Esophagus (tissue), 2 donors: ENCODE measurements around the gene SLC28A3. TPM values are rescaled to one million over a fixed set of nuclear protein-coding genes. Genes with fewer than 3 reads are reported as not detected.
"Not testable (repeated sequence)": the region's sequence is repeated elsewhere in the genome, so short reads cannot be mapped to it uniquely, and the experiment has no call there.

ENCODE experiments used
- H3K27ac ChIP-seq, 2 donors: one replicate each; pipeline ENCODE4 v1.5.1; 2013; ENCODE audit warnings: low read depth in 2 of 2, mild to moderate bottlenecking in 2 of 2, inconsistent platforms in 1 of 2, low read length in 1 of 2, moderate library complexity in 1 of 2
- H3K27me3 ChIP-seq, 2 donors: one replicate each; pipeline ENCODE4 v1.6.1; 2013; ENCODE audit warnings: low read length in 2 of 2, control low read depth in 1 of 2, mild to moderate bottlenecking in 1 of 2; ENCODE audit not compliant: insufficient read depth in 2 of 2, control insufficient read depth in 1 of 2
- H3K36me3 ChIP-seq, 2 donors: one replicate each; pipeline ENCODE4 v1.6.1; 2013; ENCODE audit warnings: low read length in 1 of 2; ENCODE audit not compliant: control insufficient read depth in 2 of 2, insufficient read depth in 2 of 2
- H3K4me1 ChIP-seq, 2 donors: one replicate each; pipeline ENCODE4 v1.6.1; 2013; ENCODE audit warnings: low read length in 1 of 2; ENCODE audit not compliant: control insufficient read depth in 2 of 2, insufficient read depth in 2 of 2
- H3K4me3 ChIP-seq, 2 donors: one replicate each; pipeline ENCODE4 v1.5.1; 2013; ENCODE audit warnings: low read length in 2 of 2, mild to moderate bottlenecking in 2 of 2, low read depth in 1 of 2, moderate library complexity in 1 of 2
- H3K9me3 ChIP-seq, 2 donors: one replicate each; pipeline ENCODE4 v1.6.1; 2013; ENCODE audit warnings: mild to moderate bottlenecking in 2 of 2, low read depth in 1 of 2, low read length in 1 of 2, moderate library complexity in 1 of 2; ENCODE audit not compliant: control insufficient read depth in 2 of 2, insufficient read depth in 1 of 2
- WGBS, 2 donors: extraction: QIAGEN DNeasy Blood & Tissue Kit; methylation state at CpG; one replicate each; pipeline ENCODE4 v1.1.7; 2013; 5-methylcytosine and 5-hydroxymethylcytosine counted together
- polyA plus RNA-seq, 2 donors: library from polyadenylated mRNA; stranded (reverse); fragments of 200-250 nt; gene quantifications; one replicate each; pipeline ENCODE4 v1.2.3, GENCODE V29; 2013
- donor health status: healthy with polysubstance abuse.
- donor health status: Bipolar disorder and iron deficiency.

SLC28A3 gene
- polyA plus RNA-seq, 2 donors: 4.7 to 6.1 TPM

GRCh38 chr9:84379740-84380139 is 39.2 kb upstream of the SLC28A3 start:
- H3K4me1 ChIP-seq: no peaks in the 10 kb centered on the region
- H3K4me3 ChIP-seq: no peak overlapping the region
- no peak overlapping the region for H3K27ac ChIP-seq
- H3K27me3 ChIP-seq: no peaks in the 10 kb centered on the region
- no peaks in the 10 kb centered on the region for H3K36me3 ChIP-seq
- no peaks in the 10 kb centered on the region for H3K9me3 ChIP-seq

- H3K9me3 ChIP-seq: no peaks in the 10 kb centered on the region
- no peaks in the 10 kb centered on the region for H3K27me3 ChIP-seq
- H3K27ac ChIP-seq: no peak overlapping the region
- 43 to 46% methylated on average over 3 of the region's 3 CpGs for WGBS, 2 donors
- H3K4me3 ChIP-seq: no peak overlapping the region
- no peaks in the 10 kb centered on the region for H3K36me3 ChIP-seq
- no peaks in the 10 kb centered on the region for H3K4me1 ChIP-seq
Observed at GRCh38 chr9:84375954-84376353, 35.4 kb upstream of the SLC28A3 start.

GRCh38 chr9:84374516-84374915 is 34.0 kb upstream of the SLC28A3 start:
- H3K4me1 ChIP-seq: no peaks in the 10 kb centered on the region
- H3K9me3 ChIP-seq: no peaks in the 10 kb centered on the region
- no peaks in the 10 kb centered on the region for H3K27me3 ChIP-seq
- no peak overlapping the region for H3K27ac ChIP-seq
- WGBS, 2 donors: 26 to 39% methylated on average over 2 of the region's 2 CpGs
- H3K36me3 ChIP-seq: no peaks in the 10 kb centered on the region
- no peak overlapping the region for H3K4me3 ChIP-seq

- H3K36me3 ChIP-seq: no peaks in the 10 kb centered on the region
- no peak overlapping the region for H3K27ac ChIP-seq
- H3K9me3 ChIP-seq: no peaks in the 10 kb centered on the region
- no peak overlapping the region for H3K4me3 ChIP-seq
- whole genome bisulfite sequencing, 2 donors: 37 to 47% methylated on average over 4 of the region's 4 CpGs
- no peaks in the 10 kb centered on the region for H3K27me3 ChIP-seq
- no peaks in the 10 kb centered on the region for H3K4me1 ChIP-seq
Observed at GRCh38 chr9:84374013-84374412, 33.5 kb upstream of the SLC28A3 start.

- no peaks in the 10 kb centered on the region for H3K9me3 ChIP-seq
- H3K36me3 ChIP-seq: no peaks in the 10 kb centered on the region
- H3K4me1 ChIP-seq: no peaks in the 10 kb centered on the region
- H3K27me3 ChIP-seq: no peaks in the 10 kb centered on the region
- H3K4me3 ChIP-seq: no peak overlapping the region
- no peak overlapping the region for H3K27ac ChIP-seq
- WGBS, 2 donors: 63 to 71% methylated on average over 2 of the region's 2 CpGs
Observed at GRCh38 chr9:84371737-84372136, 31.2 kb upstream of the SLC28A3 start.

- Histone ChIP-seq H3K27ac (no peak overlapping the region), H3K36me3 (no peaks in the 10 kb centered on the region), H3K4me1 (no peaks in the 10 kb centered on the region), H3K27me3 (no peaks in the 10 kb centered on the region), H3K9me3 (no peaks in the 10 kb centered on the region), H3K4me3 (no peak overlapping the region)
- WGBS, 2 donors: 84 to 98% methylated on average over 3 of the region's 3 CpGs
Observed at GRCh38 chr9:84368601-84369000, 28.0 kb upstream of the SLC28A3 start.

- H3K4me3 ChIP-seq, H3K27ac ChIP-seq, H3K27me3 ChIP-seq, H3K9me3 ChIP-seq, H3K4me1 ChIP-seq, H3K36me3 ChIP-seq: not testable (repeated sequence)
- WGBS, 2 donors: 56 to 61% methylated on average over 10 of the region's 10 CpGs
Observed at GRCh38 chr9:84367726-84368125, 27.2 kb upstream of the SLC28A3 start.

- H3K4me1 ChIP-seq: no peaks in the 10 kb centered on the region
- no peak overlapping the region for H3K4me3 ChIP-seq
- no peak overlapping the region for H3K27ac ChIP-seq
- H3K36me3 ChIP-seq: no peaks in the 10 kb centered on the region
- WGBS, 2 donors: 79 to 100% methylated on average over 1 of the region's 1 CpG
- H3K9me3 ChIP-seq: no peaks in the 10 kb centered on the region
- no peaks in the 10 kb centered on the region for H3K27me3 ChIP-seq
Observed at GRCh38 chr9:84366683-84367082, 26.1 kb upstream of the SLC28A3 start.

GRCh38 chr9:84364894-84365490 is 24.4 kb upstream of the SLC28A3 start:
- H3K27me3 ChIP-seq, H3K4me1 ChIP-seq, H3K36me3 ChIP-seq, H3K9me3 ChIP-seq, H3K4me3 ChIP-seq, H3K27ac ChIP-seq: not testable (repeated sequence)
- WGBS, 2 donors: 82 to 89% methylated on average over 1 of the region's 1 CpG

GRCh38 chr9:84361645-84362044 is 21.1 kb upstream of the SLC28A3 start:
- 89% methylated on average over 6 of the region's 6 CpGs for WGBS, 2 donors
- Histone ChIP-seq H3K27me3 (no peaks in the 10 kb centered on the region), H3K27ac (no peak overlapping the region), H3K4me3 (no peak overlapping the region), H3K4me1 (no peaks in the 10 kb centered on the region), H3K36me3 (no peaks in the 10 kb centered on the region), H3K9me3 (no peaks in the 10 kb centered on the region)
